ENCODE measurements around the gene TRAF3. TPM values are rescaled to one million over a fixed set of nuclear protein-coding genes. Genes with fewer than 3 reads are reported as not detected.

TRAF3 gene
- polyA plus RNA-seq, 1 of the 3 experiments (the other 2 are of a cell fraction): 17.9 TPM

GRCh38 chr14:102902523-102903247 lies 125.4 kb downstream of the TRAF3 start:
- peak; percentile 16 for DNase-seq
- CTCF ChIA-PET: interaction anchor here (1.0 kb wide), 1 partner anchor 208 kb away, joined by 3 read pairs; no protein-coding TSS in a partner anchor
- WGBS (ENCODE audit: low lambda C conversion rate): 93% methylated on average over 12 of the region's 12 CpGs

More at GRCh38 chr14:102902523-102903247, 125.4 kb downstream of the TRAF3 start:
- no peak overlapping the region for H3K4me3 ChIP-seq (ENCODE audit: low read depth in 2 of 2, low read length in 1 of 2)
- H3K9ac ChIP-seq: no peak overlapping the region
- H3K79me2 ChIP-seq (ENCODE audit: insufficient read depth): no peaks in the 10 kb centered on the region
- no peaks in the 10 kb centered on the region for H3K9me3 ChIP-seq
- POLR2A ChIA-PET: no interaction called here
- H3K27ac ChIP-seq (ENCODE audit: low read depth in 2 of 2, low read length in 1 of 2): no peak overlapping the region
- H3K36me3 ChIP-seq (replicated peaks in 1 of 2; ENCODE audit: control insufficient read depth in 1 of 2, insufficient read depth in 2 of 2, low read length in 1 of 2): peaks cover 17 to 26% of the 10 kb centered on the region in 2 experiments
- H3K4me2 ChIP-seq: no peak overlapping the region
- peaks cover 3% of the 10 kb centered on the region for H3F3A ChIP-seq (replicated peaks; ENCODE audit: insufficient read depth)
- no peaks in the 10 kb centered on the region for H4K20me1 ChIP-seq (ENCODE audit: insufficient read depth)
- no peak overlapping the region for H2AFZ ChIP-seq (ENCODE audit: low read depth)
- H3K27me3 ChIP-seq (ENCODE audit: insufficient read depth): no peaks in the 10 kb centered on the region
- no peaks in the 10 kb centered on the region; a peak in 1 of 4 replicates for H3K4me1 ChIP-seq (ENCODE audit: control insufficient read depth in 1 of 2, insufficient read depth in 2 of 2, low read depth in 1 of 2, low read length in 1 of 2)
- no peaks in the 10 kb centered on the region for H3K9me2 ChIP-seq
- TF ChIP-seq GABPA (IDR thresholded peaks at IDR 0.05; ENCODE audit: low read depth): no peak
- no peak for TF ChIP-seq ZBTB33 (IDR thresholded peaks at IDR 0.05; ENCODE audit: borderline replicate concordance, low read depth)
- TF ChIP-seq USF1 (IDR thresholded peaks at IDR 0.05; ENCODE audit: borderline replicate concordance, low read depth): no peak
- no peak for TF ChIP-seq REST (IDR thresholded peaks at IDR 0.05; ENCODE audit: low read depth, low read length)
- TF ChIP-seq RFX5 (IDR thresholded peaks at IDR 0.05; ENCODE audit: low read length): no peak
- no peak for TF ChIP-seq PBX3 (IDR thresholded peaks at IDR 0.05)
- no peak for TF ChIP-seq CHD2 (IDR thresholded peaks at IDR 0.05; ENCODE audit: low read length, partially characterized antibody)
- TF ChIP-seq MAX (IDR thresholded peaks at IDR 0.05; ENCODE audit: low read depth): no peak
- TF ChIP-seq EZH2phosphoT487 (IDR thresholded peaks at IDR 0.05; ENCODE audit: borderline replicate concordance, low read depth): no peak
- no peak for TF ChIP-seq TAF1 (IDR thresholded peaks at IDR 0.05; ENCODE audit: borderline replicate concordance, low read depth, low read length)
- no peak for TF ChIP-seq POLR2AphosphoS5 (IDR thresholded peaks at IDR 0.05; ENCODE audit: low read depth, low read length)
- TF ChIP-seq RXRA (IDR thresholded peaks at IDR 0.05; ENCODE audit: borderline replicate concordance, low read depth): no peak
- no peak for TF ChIP-seq RAD21 (IDR thresholded peaks at IDR 0.05; ENCODE audit: low read length)
- no peak for TF ChIP-seq MEF2A (IDR thresholded peaks at IDR 0.05; ENCODE audit: borderline replicate concordance, low read depth)
- no peak for TF ChIP-seq NFIC (IDR thresholded peaks at IDR 0.05; ENCODE audit: borderline replicate concordance)
- TF ChIP-seq TCF12 (IDR thresholded peaks at IDR 0.05): no peak
- TF ChIP-seq EP300 (IDR thresholded peaks at IDR 0.05; ENCODE audit: borderline replicate concordance in 1 of 2, low read depth in 1 of 2, low read length in 1 of 2): no peak
- no peak for TF ChIP-seq USF2 (IDR thresholded peaks at IDR 0.05; ENCODE audit: borderline replicate concordance, low read depth, low read length)
- no peak for TF ChIP-seq FOSL2 (IDR thresholded peaks at IDR 0.05; ENCODE audit: borderline replicate concordance, low read depth)
- TF ChIP-seq TEAD4 (IDR thresholded peaks at IDR 0.05; ENCODE audit: borderline replicate concordance, insufficient read depth): no peak

Data from SK-N-SH (cell line).